H1 (cell line): ENCODE data around the gene SLC9C2. TPM values are rescaled to one million over a fixed set of nuclear protein-coding genes. Genes with fewer than 3 reads are reported as not detected.

Experiments used
- CTCF ChIA-PET: fragments of 300-600 bp; sonication (Branson Sonifier 250); formaldehyde crosslinking; loops from one replicate; lab custom pipeline; 2021; ENCODE audit not compliant: partially characterized antibody; lab: Charles Lee
- POLR2A ChIA-PET: fragments of 300-600 bp; sonication (Branson Sonifier 250); formaldehyde crosslinking; loops from one replicate; lab custom pipeline; 2021; ENCODE audit warnings: inconsistent platforms; ENCODE audit not compliant: partially characterized antibody; lab: Charles Lee
- DNase-seq, 2 experiments: peaks; one replicate each; pipeline versions ENCODE4 v3.0.0 to v3.0.0-alpha.2; 2010 to 2022; ENCODE audit warnings: low spot score in 2 of 2, low read depth in 1 of 2, mixed read lengths in 1 of 2
- FAIRE-seq: peaks from 2 replicates; lab custom pipeline; 2011; peaks lifted over from hg19 to GRCh38; lab: Jason Lieb, UNC
- H2AFZ ChIP-seq: 2 replicates; pipeline ENCODE4 v1.8.1; 2012; ENCODE audit warnings: low read length, inconsistent platforms
- H2AK5ac ChIP-seq: 2 replicates; pipeline ENCODE4 v1.6.1; 2013; ENCODE audit warnings: low read depth, low read length
- H2BK120ac ChIP-seq: replicated peaks from 2 replicates; pipeline ENCODE3; 2013; ENCODE audit warnings: low read depth, low read length, inconsistent platforms
- H2BK12ac ChIP-seq: 2 replicates; pipeline ENCODE4 v1.6.1; 2013; ENCODE audit warnings: low read depth, low read length
- H2BK15ac ChIP-seq: 2 replicates; pipeline ENCODE4 v1.6.1; 2013; ENCODE audit warnings: low read length
- H2BK20ac ChIP-seq: 2 replicates; pipeline ENCODE4 v1.6.1; 2013; ENCODE audit warnings: low read length
- H2BK5ac ChIP-seq: 2 replicates; pipeline ENCODE4 v1.6.1; 2013; ENCODE audit warnings: low read depth, low read length
- H3K14ac ChIP-seq: 2 replicates; pipeline ENCODE4 v1.6.1; 2013; ENCODE audit warnings: inconsistent platforms; ENCODE audit not compliant: insufficient read length
- H3K18ac ChIP-seq: 2 replicates; pipeline ENCODE4 v1.6.1; 2013; ENCODE audit warnings: low read length; ENCODE audit errors: extremely low read depth
- H3K23ac ChIP-seq: 2 replicates; pipeline ENCODE4 v1.6.1; 2013; ENCODE audit warnings: inconsistent platforms; ENCODE audit not compliant: insufficient read length
- H3K23me2 ChIP-seq: 2 replicates; pipeline ENCODE4 v1.6.1; 2013; ENCODE audit warnings: low read depth, low read length
- H3K27ac ChIP-seq: 2 replicates; pipeline ENCODE4 v1.6.1; 2011; ENCODE audit warnings: low read depth, low read length, inconsistent platforms
- H3K27me3 ChIP-seq, 4 experiments: replicated peaks in 1 of 4; 1 replicate in 1 of 4; 2 replicates in 3 of 4; pipeline versions ENCODE4 v1.6.1 to v1.8.1; 2011 to 2013; ENCODE audit warnings: low read length in 3 of 4, mild to moderate bottlenecking in 3 of 4, inconsistent platforms in 2 of 4, mixed read lengths in 2 of 4, moderate library complexity in 1 of 4; ENCODE audit not compliant: control insufficient read depth in 3 of 4, insufficient read depth in 3 of 4; ENCODE audit errors: extremely low read depth in 1 of 4
- H3K36me3 ChIP-seq, 4 experiments: 2 replicates each; pipeline versions ENCODE4 v1.6.1 to v1.8.1; 2011 to 2013; ENCODE audit warnings: mild to moderate bottlenecking in 4 of 4, low read length in 3 of 4, moderate library complexity in 2 of 4, control low read depth in 1 of 4, inconsistent platforms in 1 of 4; ENCODE audit not compliant: insufficient read depth in 4 of 4, control insufficient read depth in 2 of 4
- H3K4ac ChIP-seq: replicated peaks from 2 replicates; pipeline ENCODE3; 2013; ENCODE audit warnings: low read length, low read depth, mixed read lengths, inconsistent platforms; ENCODE audit not compliant: insufficient read length
- H3K4me1 ChIP-seq, 4 experiments: replicated peaks in 1 of 4; 1 replicate in 1 of 4; 2 replicates in 3 of 4; pipeline versions ENCODE4 v1.6.1 to v1.8.1; 2011 to 2013; ENCODE audit warnings: low read length in 3 of 4, inconsistent platforms in 2 of 4, mixed read lengths in 1 of 4; ENCODE audit not compliant: insufficient read depth in 4 of 4, control insufficient read depth in 3 of 4
- H3K4me2 ChIP-seq, 2 experiments: 2 replicates each; pipeline versions ENCODE4 v1.6.1 to v1.8.1; 2011 to 2013; ENCODE audit warnings: low read depth in 2 of 2, low read length in 2 of 2, control low read depth in 1 of 2, inconsistent platforms in 1 of 2, mild to moderate bottlenecking in 1 of 2; ENCODE audit not compliant: insufficient read depth in 1 of 2
- H3K4me3 ChIP-seq, 4 experiments: fragments of 200-600, 300-600 bp in 1 of 4; sonication (generic), shearing (Covaris generic), sonication (Bioruptor Twin) in 1 of 4; 2 replicates each; pipeline versions ENCODE4 v1.5.1 to v1.8.1; 2011 to 2016; ENCODE audit warnings: low read length in 4 of 4, low read depth in 3 of 4, control low read depth in 2 of 4, inconsistent platforms in 2 of 4, mild to moderate bottlenecking in 2 of 4, mixed read lengths in 1 of 4, moderate library complexity in 1 of 4; ENCODE audit not compliant: insufficient read depth in 2 of 4; ENCODE audit errors: extremely low read depth in 1 of 4
- H3K56ac ChIP-seq: replicated peaks from 2 replicates; pipeline ENCODE3; 2013; ENCODE audit warnings: low read depth, mild to moderate bottlenecking, mixed read lengths, low read length, inconsistent platforms; ENCODE audit not compliant: insufficient read length
- H3K79me1 ChIP-seq: 2 replicates; pipeline ENCODE4 v1.6.1; 2013; ENCODE audit warnings: low read depth, low read length, control low read depth
- H3K79me2 ChIP-seq, 2 experiments: 2 replicates each; pipeline versions ENCODE4 v1.6.1 to v1.8.1; 2012 to 2013; ENCODE audit warnings: low read length in 2 of 2, mild to moderate bottlenecking in 2 of 2, inconsistent platforms in 1 of 2; ENCODE audit not compliant: insufficient read depth in 2 of 2, control insufficient read depth in 1 of 2
- H3K9ac ChIP-seq, 4 experiments: replicated peaks in 1 of 4; 1 replicate in 1 of 4; 2 replicates in 3 of 4; pipeline versions ENCODE4 v1.6.1 to v1.8.1; 2011 to 2013; ENCODE audit warnings: low read depth in 3 of 4, low read length in 3 of 4, control low read depth in 2 of 4, mild to moderate bottlenecking in 2 of 4, moderate library complexity in 2 of 4, inconsistent platforms in 1 of 4; ENCODE audit errors: extremely low read depth in 1 of 4
- H3K9me3 ChIP-seq, 2 experiments: 2 replicates each; pipeline versions ENCODE4 v1.6.1 to v1.8.1; 2012 to 2013; ENCODE audit warnings: mild to moderate bottlenecking in 2 of 2, moderate library complexity in 2 of 2, control low read depth in 1 of 2, inconsistent platforms in 1 of 2, low read depth in 1 of 2, low read length in 1 of 2, mixed read lengths in 1 of 2; ENCODE audit not compliant: insufficient read depth in 2 of 2
- H4K20me1 ChIP-seq, 2 experiments: replicated peaks in 1 of 2; 2 replicates each; pipeline versions ENCODE3 to v1.8.1; 2011 to 2013; ENCODE audit warnings: inconsistent platforms in 2 of 2, low read length in 2 of 2, mild to moderate bottlenecking in 1 of 2; ENCODE audit not compliant: insufficient read depth in 2 of 2, control insufficient read depth in 1 of 2
- H4K5ac ChIP-seq: 2 replicates; pipeline ENCODE4 v1.6.1; 2013; ENCODE audit warnings: low read length, low read depth, mixed read lengths, inconsistent platforms; ENCODE audit not compliant: insufficient read length
- H4K8ac ChIP-seq: 2 replicates; pipeline ENCODE4 v1.8.0; 2013; ENCODE audit warnings: mild to moderate bottlenecking, moderate library complexity, low read length, inconsistent platforms; ENCODE audit not compliant: insufficient read depth; ENCODE audit errors: extremely low read depth
- H4K91ac ChIP-seq: replicated peaks from 2 replicates; pipeline ENCODE3; 2013; ENCODE audit warnings: low read length, mixed read lengths, inconsistent platforms; ENCODE audit not compliant: insufficient read length
- ATF3 ChIP-seq: IDR thresholded peaks from 2 replicates; pipeline ENCODE4 v1.6.1; 2011; ENCODE audit warnings: low read depth, mild to moderate bottlenecking, low read length; ENCODE audit not compliant: insufficient read depth
- NANOG ChIP-seq: IDR thresholded peaks from 2 replicates; pipeline ENCODE4 v1.6.1; 2011; ENCODE audit warnings: low read length, low read depth, mild to moderate bottlenecking, inconsistent platforms; ENCODE audit not compliant: insufficient read depth, poor library complexity, severe bottlenecking
- SIRT6 ChIP-seq: IDR thresholded peaks from one replicate; pipeline ENCODE4 v1.7.1; 2012; ENCODE audit warnings: low read length, inconsistent platforms
- SP4 ChIP-seq: IDR thresholded peaks from 2 replicates; pipeline ENCODE4 v1.6.1; 2012; ENCODE audit warnings: low read length, inconsistent platforms
- TCF12 ChIP-seq: IDR thresholded peaks from 2 replicates; pipeline ENCODE4 v1.6.1; 2011; ENCODE audit warnings: low read depth, mild to moderate bottlenecking, low read length
- WGBS, 2 experiments: shearing (Covaris generic) in 1 of 2; methylation state at CpG; one replicate each; pipeline versions ENCODE4 v1.1.6 to v1.1.7; 2013 to 2015; ENCODE audit warnings: low lambda C conversion rate in 2 of 2, mixed read lengths in 2 of 2, inconsistent platforms in 1 of 2, low coverage in 1 of 2, missing lambda C conversion rate in 1 of 2; ENCODE audit not compliant: insufficient replicate concordance in 2 of 2, insufficient coverage in 1 of 2, insufficient read length in 1 of 2; ENCODE audit errors: extremely low coverage in 1 of 2, missing lambda C conversion rate in 1 of 2; 5-methylcytosine and 5-hydroxymethylcytosine counted together
- polyA plus RNA-seq, 7 experiments: library from polyadenylated mRNA; depleted of rRNA in 3 of 7; stranded (reverse) in 5 of 7; unstranded in 2 of 7; fragments of >200 nt in 5 of 7; fragments of 200-250 nt in 2 of 7; gene quantifications; 1 replicate in 5 of 7; 2 replicates in 1 of 7; 4 replicates in 1 of 7; pipeline versions ENCODE4 v1.2.1 to v1.2.3, GENCODE V29; 2011 to 2013; ENCODE audit warnings: missing spikeins in 2 of 7, mixed read lengths in 2 of 7
- total RNA-seq: library from RNA; stranded (reverse); fragmentation: NEBNext Ultra II Directional; extraction: Animal tissue kit (Norgen Biotek cat#: 25700); gene quantifications from 2 replicates; pipeline ENCODE4 v1.2.1, GENCODE V29; 2021

SLC9C2 gene
- total and polyA plus RNA-seq, 2 of the 8 experiments (the other 6 are each of a cell fraction or from before 2014, with no cell fraction given) = not detected

- DNase-seq = no peak
- H2BK20ac ChIP-seq = no peak overlapping the region
- H2BK5ac ChIP-seq = no peak overlapping the region
- no peak overlapping the region for H2BK120ac ChIP-seq
- no peak overlapping the region for H3K9ac ChIP-seq
- no peaks in the 10 kb centered on the region for H3K23me2 ChIP-seq
- CTCF ChIA-PET = no interaction called here
- no peak overlapping the region for H3K23ac ChIP-seq
- H3K36me3 ChIP-seq = peaks cover 0 to 3% (median 0%) of the 10 kb centered on the region in 4 experiments; a peak in 3 of 8 replicates
- WGBS, 2 experiments = 91% methylated on average over 4 of the region's 4 CpGs; no CpG with 5 or more reads in 1 of the 2 experiments
- no peak overlapping the region for H3K4me3 ChIP-seq
- H2AFZ ChIP-seq = no peak overlapping the region
- no peaks in the 10 kb centered on the region for H3K27me3 ChIP-seq
- no peak overlapping the region for H4K91ac ChIP-seq
- peaks cover 0 to 7% of the 10 kb centered on the region in 2 experiments; a peak in 1 of 4 replicates for H3K79me2 ChIP-seq
- no peak overlapping the region for H3K27ac ChIP-seq
- no peaks in the 10 kb centered on the region; the same call in 1 of the 2 replicates for H3K79me1 ChIP-seq
- peaks cover under 1 to 7% (median 3%) of the 10 kb centered on the region in 4 experiments; a peak in 4 of 7 replicates for H3K4me1 ChIP-seq
- no peak overlapping the region for H2BK12ac ChIP-seq
- no peak overlapping the region for H3K56ac ChIP-seq
- H4K8ac ChIP-seq = no peak overlapping the region
- POLR2A ChIA-PET = interaction anchor here (1.2 kb wide), 1 partner anchor 21 kb away, joined by 4 read pairs; no protein-coding TSS in a partner anchor
- no peak overlapping the region for H3K18ac ChIP-seq
- H3K9me3 ChIP-seq = no peaks in the 10 kb centered on the region
- no peak overlapping the region for H4K5ac ChIP-seq
- peak overlapping the region; percentile 46; the same call in 1 of the 2 replicates for H2BK15ac ChIP-seq
- H2AK5ac ChIP-seq = no peak overlapping the region
- FAIRE-seq = no peak
- H3K14ac ChIP-seq = no peak overlapping the region
- TF ChIP-seq TCF12 (no peak), SIRT6 (no peak), SP4 (no peak), NANOG (no peak), ATF3 (no peak)
- no peak overlapping the region for H3K4me2 ChIP-seq
- no peaks in the 10 kb centered on the region for H4K20me1 ChIP-seq
- no peak overlapping the region for H3K4ac ChIP-seq
Measured at GRCh38 chr1:173454966-173455524, 147.8 kb downstream of the SLC9C2 start.
